HUES48 (cell line): Measurements from ENCODE around the gene CBL.
A peak's percentile ranks its signal among the peaks of the same experiment; 100 is the strongest.
"Not testable (repeated sequence)": the region's sequence is repeated elsewhere in the genome, so short reads cannot be mapped to it uniquely, and the experiment has no call there.

Experiments
- H3K27ac ChIP-seq: one replicate; pipeline ENCODE4 v1.7.0; 2013; ENCODE audit warnings: low read depth, low read length, inconsistent platforms
- H3K27me3 ChIP-seq: 2 replicates; pipeline ENCODE4 v1.6.1; 2013; ENCODE audit warnings: mild to moderate bottlenecking, low read length; ENCODE audit not compliant: control insufficient read depth, insufficient read depth
- H3K36me3 ChIP-seq: 2 replicates; pipeline ENCODE4 v1.6.1; 2013; ENCODE audit warnings: low read length; ENCODE audit not compliant: control insufficient read depth, insufficient read depth
- H3K4me1 ChIP-seq: 2 replicates; pipeline ENCODE4 v1.6.1; 2013; ENCODE audit warnings: mild to moderate bottlenecking, low read length; ENCODE audit not compliant: control insufficient read depth, insufficient read depth
- H3K4me3 ChIP-seq: 2 replicates; pipeline ENCODE4 v1.5.1; 2013; ENCODE audit warnings: mild to moderate bottlenecking, low read depth, low read length
- H3K9ac ChIP-seq: 2 replicates; pipeline ENCODE4 v1.6.1; 2013; ENCODE audit warnings: mild to moderate bottlenecking, low read depth, low read length, moderate library complexity
- H3K9me3 ChIP-seq: 2 replicates; pipeline ENCODE4 v1.6.1; 2013; ENCODE audit warnings: low read length; ENCODE audit not compliant: control insufficient read depth, insufficient read depth

CBL gene

GRCh38 chr11:119169282-119169719, 36.8 kb upstream of the CBL start:
- no peaks in the 10 kb centered on the region for H3K27me3 ChIP-seq
- peak overlapping the region; percentile 81 for H3K9ac ChIP-seq
- peak overlapping the region; percentile 70 for H3K4me3 ChIP-seq
- 0 out of 2 replicates have a peak, but pooled peaks cover 1% of the 10 kb centered on the region for H3K36me3 ChIP-seq
- no peaks in the 10 kb centered on the region for H3K4me1 ChIP-seq
- no peaks in the 10 kb centered on the region for H3K9me3 ChIP-seq
- H3K27ac ChIP-seq: peak overlapping the region; percentile 92

- Histone ChIP-seq H3K27ac (no peak overlapping the region), H3K36me3 (peaks cover 14% of the 10 kb centered on the region), H3K9me3 (no peaks in the 10 kb centered on the region), H3K4me1 (no peaks in the 10 kb centered on the region), H3K27me3 (no peaks in the 10 kb centered on the region), H3K4me3 (no peak overlapping the region), H3K9ac (no peak overlapping the region)
These were observed 33.6 kb upstream of the CBL start for GRCh38 chr11:119172513-119172912.

- no peak overlapping the region for H3K4me3 ChIP-seq
- H3K4me1 ChIP-seq: no peaks in the 10 kb centered on the region
- H3K27me3 ChIP-seq: no peaks in the 10 kb centered on the region
- H3K9me3 ChIP-seq: no peaks in the 10 kb centered on the region
- H3K36me3 ChIP-seq: peaks cover 19% of the 10 kb centered on the region
- H3K9ac ChIP-seq: no peak overlapping the region
- no peak overlapping the region for H3K27ac ChIP-seq
These were observed 32.7 kb upstream of the CBL start for GRCh38 chr11:119173453-119173852.

- Histone ChIP-seq H3K4me3 (no peak overlapping the region), H3K9ac (no peak overlapping the region), H3K9me3 (no peaks in the 10 kb centered on the region), H3K27me3 (no peaks in the 10 kb centered on the region), H3K4me1 (no peaks in the 10 kb centered on the region), H3K27ac (no peak overlapping the region), H3K36me3 (peaks cover 19% of the 10 kb centered on the region)
These were observed 30.6 kb upstream of the CBL start for GRCh38 chr11:119175493-119176077.

- Histone ChIP-seq H3K36me3 (peaks cover 19% of the 10 kb centered on the region), H3K9ac (no peak overlapping the region), H3K4me1 (no peaks in the 10 kb centered on the region), H3K27ac (no peak overlapping the region), H3K9me3 (no peaks in the 10 kb centered on the region), H3K4me3 (no peak overlapping the region), H3K27me3 (no peaks in the 10 kb centered on the region)
These were observed 27.9 kb upstream of the CBL start for GRCh38 chr11:119178166-119178680.

- no peak overlapping the region for H3K4me3 ChIP-seq
- H3K9me3 ChIP-seq: no peaks in the 10 kb centered on the region
- H3K9ac ChIP-seq: no peak overlapping the region
- H3K36me3 ChIP-seq: peaks cover 17% of the 10 kb centered on the region
- no peaks in the 10 kb centered on the region for H3K4me1 ChIP-seq
- H3K27me3 ChIP-seq: no peaks in the 10 kb centered on the region
- H3K27ac ChIP-seq: no peak overlapping the region
These were observed 26.8 kb upstream of the CBL start for GRCh38 chr11:119179342-119179741.

- H3K27ac ChIP-seq: no peak overlapping the region
- peaks cover 11% of the 10 kb centered on the region for H3K36me3 ChIP-seq
- H3K9ac ChIP-seq: no peak overlapping the region
These were observed 26.2 kb upstream of the CBL start for GRCh38 chr11:119179983-119180382.

GRCh38 chr11:119180729-119181676, 25.1 kb upstream of the CBL start:
- Histone ChIP-seq H3K27ac (no peak overlapping the region), H3K4me1 (no peaks in the 10 kb centered on the region), H3K9ac (no peak overlapping the region), H3K27me3 (no peaks in the 10 kb centered on the region), H3K36me3 (peaks cover 6% of the 10 kb centered on the region; the same call in 1 of the 2 replicates), H3K4me3 (no peak overlapping the region), H3K9me3 (no peaks in the 10 kb centered on the region)

More at GRCh38 chr11:119179983-119180382, 26.2 kb upstream of the CBL start:
- Histone ChIP-seq H3K27me3 (no peaks in the 10 kb centered on the region), H3K4me1 (no peaks in the 10 kb centered on the region), H3K4me3 (no peak overlapping the region), H3K9me3 (no peaks in the 10 kb centered on the region)

- Histone ChIP-seq H3K27me3 (no peaks in the 10 kb centered on the region), H3K27ac (no peak overlapping the region), H3K4me1 (no peaks in the 10 kb centered on the region), H3K9me3 (no peaks in the 10 kb centered on the region), H3K9ac (no peak overlapping the region), H3K36me3 (0 out of 2 replicates have a peak, but pooled peaks cover 6% of the 10 kb centered on the region), H3K4me3 (no peak overlapping the region)
These were observed 24.3 kb upstream of the CBL start for GRCh38 chr11:119181677-119182412.

GRCh38 chr11:119184399-119184798, 21.7 kb upstream of the CBL start:
- H3K9me3 ChIP-seq, H3K27me3 ChIP-seq, H3K9ac ChIP-seq, H3K36me3 ChIP-seq, H3K4me1 ChIP-seq, H3K27ac ChIP-seq, H3K4me3 ChIP-seq: not testable (repeated sequence)
